GM18951 (cell line): Measurements from ENCODE around the gene TRIM43B.
"Not testable (repeated sequence)": the region's sequence is repeated elsewhere in the genome, so short reads cannot be mapped to it uniquely, and the experiment has no call there.

Experiments used
- in situ Hi-C: fragments of 300-500 bp; cut with MboI; formaldehyde crosslinking; loops from one replicate; pipeline ENCODE4 v1.12.0; 2022; ENCODE audit warnings: low sequenced_read_pairs, mixed read lengths, inconsistent platforms; ENCODE audit not compliant: unreplicated experiment

Gene TRIM43B

GRCh38 chr2:95435162-95435871 lies 49.2 kb downstream of the TRIM43B start:
- in situ Hi-C loops: not testable (repeated sequence)

GRCh38 chr2:95434507-95435076 lies 50.0 kb downstream of the TRIM43B start:
- in situ Hi-C loops: not testable (repeated sequence)

- in situ Hi-C loops: not testable (repeated sequence)
These were observed 50.6 kb downstream of the TRIM43B start for GRCh38 chr2:95433973-95434372.

GRCh38 chr2:95433373-95433772 lies 51.2 kb downstream of the TRIM43B start:
- in situ Hi-C loops: not testable (repeated sequence)

- in situ Hi-C loops: not testable (repeated sequence)
These were observed 54.6 kb downstream of the TRIM43B start for GRCh38 chr2:95429748-95430467.

GRCh38 chr2:95427196-95427867 lies 57.2 kb downstream of the TRIM43B start:
- in situ Hi-C loops: not testable (repeated sequence)
